BE2C (cell line): ENCODE data around the gene RPL3.
"Not testable (repeated sequence)": the region's sequence is repeated elsewhere in the genome, so short reads cannot be mapped to it uniquely, and the experiment has no call there.

Source experiments
- DNase-seq: peaks from one replicate; pipeline ENCODE4 v3.0.0-alpha.2; 2020
- H3K27me3 ChIP-seq: fragments of 250-450 bp; sonication (Bioruptor Pico); 2 replicates; pipeline ENCODE4 v1.5.1; 2020; ENCODE audit warnings: mild to moderate bottlenecking
- H3K36me3 ChIP-seq: fragments of 250-450 bp; sonication (Bioruptor Pico); 2 replicates; pipeline ENCODE4 v1.5.1; 2020; ENCODE audit warnings: mild to moderate bottlenecking
- H3K4me1 ChIP-seq: fragments of 250-450 bp; sonication (Bioruptor Pico); 2 replicates; pipeline ENCODE4 v1.5.1; 2020
- H3K4me3 ChIP-seq: 2 replicates; pipeline ENCODE4 v1.5.1; 2011; ENCODE audit warnings: low read depth, low read length
- H3K9me3 ChIP-seq: fragments of 250-450 bp; sonication (Bioruptor Pico); 2 replicates; pipeline ENCODE4 v1.5.1; 2020
- TF ChIP-seq, protein P1 (sequence below): IDR thresholded peaks from 2 replicates; pipeline ENCODE4 v1.5.1; 2012; ENCODE audit warnings: mild to moderate bottlenecking, low read depth, low read length

RPL3 gene

DNA sequence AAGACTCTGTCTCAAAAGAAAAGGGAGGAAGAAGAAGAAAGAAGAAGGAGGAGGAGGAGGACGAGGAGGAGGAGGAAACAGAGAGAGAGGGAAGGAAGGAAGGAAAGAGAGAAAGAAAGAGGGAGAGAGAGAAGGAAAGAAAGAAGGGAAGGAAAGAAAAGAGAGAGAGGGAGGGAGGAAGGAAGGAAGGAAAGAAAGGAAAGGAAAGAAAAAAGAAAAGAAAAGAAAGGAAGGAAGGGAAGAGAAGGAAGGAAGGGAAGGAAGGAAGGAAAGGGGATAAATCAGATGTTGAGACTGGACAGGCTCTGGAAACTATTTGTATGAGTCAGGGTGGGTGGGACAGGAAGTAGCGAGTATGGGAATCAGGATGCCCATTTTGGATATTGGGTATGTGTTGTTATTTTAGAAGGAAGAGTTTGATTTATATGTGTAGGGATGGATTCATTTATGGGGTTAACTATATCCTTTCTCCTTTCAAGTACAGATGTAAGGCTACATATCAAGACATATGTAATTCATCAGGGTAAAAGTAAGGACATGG lies 6.0 kb upstream of the RPL3 start:
- H3K36me3 ChIP-seq: no peaks in the 10 kb centered on the region
- no peak for DNase-seq
- no peaks in the 10 kb centered on the region for H3K4me1 ChIP-seq
- no peaks in the 10 kb centered on the region for H3K27me3 ChIP-seq
- TF ChIP-seq, protein P1, sequence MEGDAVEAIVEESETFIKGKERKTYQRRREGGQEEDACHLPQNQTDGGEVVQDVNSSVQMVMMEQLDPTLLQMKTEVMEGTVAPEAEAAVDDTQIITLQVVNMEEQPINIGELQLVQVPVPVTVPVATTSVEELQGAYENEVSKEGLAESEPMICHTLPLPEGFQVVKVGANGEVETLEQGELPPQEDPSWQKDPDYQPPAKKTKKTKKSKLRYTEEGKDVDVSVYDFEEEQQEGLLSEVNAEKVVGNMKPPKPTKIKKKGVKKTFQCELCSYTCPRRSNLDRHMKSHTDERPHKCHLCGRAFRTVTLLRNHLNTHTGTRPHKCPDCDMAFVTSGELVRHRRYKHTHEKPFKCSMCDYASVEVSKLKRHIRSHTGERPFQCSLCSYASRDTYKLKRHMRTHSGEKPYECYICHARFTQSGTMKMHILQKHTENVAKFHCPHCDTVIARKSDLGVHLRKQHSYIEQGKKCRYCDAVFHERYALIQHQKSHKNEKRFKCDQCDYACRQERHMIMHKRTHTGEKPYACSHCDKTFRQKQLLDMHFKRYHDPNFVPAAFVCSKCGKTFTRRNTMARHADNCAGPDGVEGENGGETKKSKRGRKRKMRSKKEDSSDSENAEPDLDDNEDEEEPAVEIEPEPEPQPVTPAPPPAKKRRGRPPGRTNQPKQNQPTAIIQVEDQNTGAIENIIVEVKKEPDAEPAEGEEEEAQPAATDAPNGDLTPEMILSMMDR: no peak
- no peak overlapping the region for H3K4me3 ChIP-seq
- H3K9me3 ChIP-seq: no peaks in the 10 kb centered on the region

DNA sequence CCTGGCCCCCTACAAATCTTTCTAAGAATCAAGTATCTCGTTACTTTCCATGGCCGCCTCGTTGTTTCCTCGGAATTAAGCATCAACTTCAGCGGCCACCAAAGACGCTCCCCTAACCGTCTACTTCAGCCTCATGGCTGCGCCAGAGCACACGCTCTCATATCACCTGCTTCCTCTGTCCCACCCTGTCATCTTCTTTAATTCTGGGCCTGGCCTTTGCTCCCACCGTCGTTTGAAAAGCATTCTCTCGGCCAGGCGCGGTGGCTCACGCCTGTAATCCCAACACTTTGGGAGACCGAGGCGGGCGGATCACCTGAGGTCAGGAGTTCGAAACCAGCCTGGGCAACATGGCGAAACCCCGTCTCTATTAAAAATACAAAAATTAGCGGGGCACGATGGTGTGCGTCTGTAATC lies 1.2 kb upstream of the RPL3 start:
- peaks cover 36% of the 10 kb centered on the region for H3K36me3 ChIP-seq
- H3K4me3 ChIP-seq: peak overlapping the region; percentile 100
- H3K9me3 ChIP-seq: not testable (repeated sequence)

DNA sequence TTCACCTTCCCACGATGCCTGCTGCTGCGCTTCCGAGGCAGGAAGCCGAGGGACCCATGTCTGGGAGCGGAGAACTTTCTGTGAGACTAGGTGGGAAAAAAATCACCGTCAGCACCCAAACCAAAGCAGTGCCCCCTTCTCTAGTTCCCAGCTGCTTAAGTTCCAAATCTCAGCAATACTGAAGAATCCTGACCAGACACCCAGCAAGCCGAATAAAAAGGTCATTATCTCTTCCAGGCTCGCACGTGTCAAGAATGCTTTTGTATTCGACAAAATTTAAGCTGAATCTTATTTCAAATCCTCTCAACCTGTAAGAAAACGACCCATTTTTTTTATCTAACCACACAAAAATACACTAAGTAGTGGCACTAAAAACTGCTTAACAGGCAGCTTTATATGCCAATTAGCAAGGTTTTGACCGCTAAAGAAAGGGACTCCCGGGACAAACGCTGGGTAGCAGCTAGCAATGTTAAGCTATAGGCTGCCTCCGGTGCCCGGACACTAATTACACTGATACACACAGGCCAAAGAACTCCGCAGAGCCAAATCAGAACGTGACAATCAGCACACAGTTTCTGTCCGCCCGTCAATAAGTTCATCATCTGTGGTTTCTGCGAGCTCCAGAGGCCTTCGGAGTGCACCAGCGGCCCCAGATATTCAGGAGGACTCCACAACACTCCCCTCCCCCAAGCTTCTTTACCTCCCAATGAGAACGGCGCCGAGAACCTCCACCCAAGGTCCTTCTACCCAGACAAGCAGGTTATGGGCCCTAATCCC lies 728 bp downstream of the RPL3 start:
- H3K9me3 ChIP-seq: no peaks in the 10 kb centered on the region
- DNase-seq: no peak
- H3K4me3 ChIP-seq: peak overlapping the region; percentile 100
- peaks cover 5% of the 10 kb centered on the region for H3K4me1 ChIP-seq
- H3K36me3 ChIP-seq: peaks cover 55% of the 10 kb centered on the region
- TF ChIP-seq, protein P1: no peak
- H3K27me3 ChIP-seq: no peaks in the 10 kb centered on the region

More for the DNA sequence above, 1.2 kb upstream of the RPL3 start:
- H3K4me1 ChIP-seq, H3K27me3 ChIP-seq, DNase-seq: not testable (repeated sequence)

DNA sequence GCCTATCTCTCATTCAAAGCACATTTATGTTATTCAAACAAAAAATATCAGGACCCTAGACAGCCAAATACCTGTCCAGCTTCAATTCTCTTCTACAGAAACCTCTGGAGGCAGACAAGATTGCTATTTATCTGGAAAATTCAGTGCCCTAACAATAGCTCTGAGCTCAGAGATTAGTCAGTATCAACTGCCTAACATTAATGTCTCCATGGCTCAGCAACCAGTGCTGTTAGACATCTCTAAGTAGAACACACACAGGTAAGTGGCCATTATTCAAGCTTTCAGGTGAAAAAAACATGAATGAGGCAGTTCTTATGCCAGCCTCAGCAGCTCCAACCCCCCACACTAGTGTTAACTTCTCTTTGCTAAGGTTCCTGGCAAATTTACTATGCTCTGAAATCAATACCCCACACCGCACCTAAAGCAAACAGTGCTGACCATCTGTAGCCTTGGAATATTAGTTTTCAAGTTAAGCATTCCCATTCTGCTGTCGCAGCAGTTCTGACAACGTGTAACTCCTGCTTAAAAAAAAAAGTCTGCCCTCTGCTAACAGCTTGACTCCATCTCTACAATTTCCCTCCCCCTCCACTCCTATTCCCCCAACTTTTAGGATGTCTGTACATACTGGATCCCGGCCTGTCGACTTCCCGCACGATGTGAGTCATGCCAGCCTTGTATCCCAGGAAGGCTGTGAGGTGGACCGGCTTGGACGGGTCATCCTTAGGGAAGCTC lies 1.5 kb downstream of the RPL3 start:
- TF ChIP-seq, protein P1: no peak
- peaks cover 5% of the 10 kb centered on the region for H3K4me1 ChIP-seq
- no peaks in the 10 kb centered on the region for H3K9me3 ChIP-seq
- H3K36me3 ChIP-seq: peaks cover 62% of the 10 kb centered on the region
- no peaks in the 10 kb centered on the region for H3K27me3 ChIP-seq
- no peak for DNase-seq
- peak overlapping the region; percentile 100 for H3K4me3 ChIP-seq

DNA sequence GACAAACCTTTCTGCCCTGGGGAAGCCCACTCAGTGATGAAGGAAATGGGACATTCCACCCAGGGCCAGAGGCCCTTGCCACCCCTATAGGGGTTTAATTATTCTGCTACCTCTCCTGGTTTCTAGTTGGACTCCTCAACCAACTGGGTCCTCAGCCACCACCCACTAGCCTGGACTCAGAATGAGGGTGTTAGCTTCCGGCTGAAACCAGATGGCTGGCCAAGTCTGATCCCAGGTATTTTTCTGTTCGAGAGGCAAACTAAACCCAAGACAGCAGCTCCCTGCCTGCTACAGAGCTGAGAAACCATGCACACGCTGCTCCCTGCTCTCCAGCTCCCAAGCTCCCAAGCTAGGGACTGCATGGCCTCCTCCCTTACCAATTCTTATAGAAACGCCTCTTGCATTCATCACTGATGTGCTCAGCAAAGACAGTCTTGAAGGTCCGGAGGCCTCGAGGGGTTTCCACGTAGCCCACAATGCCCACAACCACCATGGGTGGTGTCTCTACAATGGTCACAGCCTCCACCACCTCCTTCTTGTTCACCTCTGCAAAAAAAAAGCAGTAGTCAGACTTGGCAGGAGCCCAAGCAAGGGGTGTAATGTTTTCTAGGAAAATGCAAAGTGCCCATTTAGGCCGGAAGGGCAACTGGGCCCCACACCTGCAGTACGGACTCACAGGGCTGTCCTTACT lies 2.2 kb downstream of the RPL3 start:
- H3K9me3 ChIP-seq: no peaks in the 10 kb centered on the region
- no peak for DNase-seq
- H3K36me3 ChIP-seq: peaks cover 70% of the 10 kb centered on the region
- TF ChIP-seq, protein P1: no peak
- peaks cover 5% of the 10 kb centered on the region for H3K4me1 ChIP-seq
- no peaks in the 10 kb centered on the region for H3K27me3 ChIP-seq
- H3K4me3 ChIP-seq: peak overlapping the region; percentile 100

DNA sequence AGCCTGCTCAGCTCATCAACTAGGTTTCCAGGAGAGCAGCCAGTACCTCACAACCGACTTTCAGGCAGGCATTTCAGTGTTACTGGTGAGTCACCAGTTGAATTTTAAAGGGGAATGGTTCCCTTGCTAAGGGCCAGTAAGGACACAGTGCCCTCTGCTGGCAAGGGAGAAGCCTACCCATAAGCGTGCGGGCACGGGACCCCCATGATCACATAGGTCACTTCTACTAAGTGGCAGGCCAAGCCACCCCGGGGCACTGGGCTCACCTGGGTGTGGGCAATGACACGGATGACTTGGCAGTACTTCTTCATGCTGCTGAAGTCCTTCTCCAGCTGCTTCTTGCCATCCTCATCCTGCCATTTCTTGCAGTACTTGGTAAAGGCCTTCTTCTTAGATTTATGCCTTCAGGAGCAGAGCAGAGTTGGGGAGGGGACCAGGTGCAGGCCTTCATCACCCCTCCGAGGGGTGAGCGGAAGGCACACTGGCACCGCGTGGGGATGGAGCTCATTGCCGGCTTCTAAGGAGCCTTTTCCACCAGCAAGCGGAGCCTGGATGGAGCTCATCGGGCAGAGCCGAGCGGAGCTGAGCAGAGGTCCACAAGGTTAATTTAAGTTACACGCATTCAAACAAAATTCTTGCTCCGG lies 2.9 kb downstream of the RPL3 start:
- no peaks in the 10 kb centered on the region for H3K27me3 ChIP-seq
- H3K4me3 ChIP-seq: peak overlapping the region; percentile 100
- TF ChIP-seq, protein P1: peak; percentile 89
- peak; percentile 87 for DNase-seq
- H3K9me3 ChIP-seq: no peaks in the 10 kb centered on the region
- H3K36me3 ChIP-seq: peaks cover 76% of the 10 kb centered on the region
- H3K4me1 ChIP-seq: peaks cover 5% of the 10 kb centered on the region
